MM.1S (cell line): ENCODE data around the gene DEDD2.

Source experiments
- EZH2 ChIP-seq: fragments of 300-600 bp; sonication (generic); optimal IDR thresholded peaks from 2 replicates; pipeline ENCODE3; 2017; ENCODE audit warnings: low read depth, mild to moderate bottlenecking, antibody characterized with exemption, low read length, mixed read lengths
- EZH2phosphoT487 ChIP-seq: fragments of 300-600 bp; sonication (generic); IDR thresholded peaks from 2 replicates; pipeline ENCODE4 v1.6.1; 2018; ENCODE audit warnings: antibody characterized with exemption, low read length
- TF ChIP-seq, protein P1 (sequence below): fragments of 300-600 bp; sonication (generic); IDR thresholded peaks from 2 replicates; pipeline ENCODE4 v1.5.1; 2016; ENCODE audit warnings: antibody characterized with exemption, low read length, mixed read lengths

DNA sequence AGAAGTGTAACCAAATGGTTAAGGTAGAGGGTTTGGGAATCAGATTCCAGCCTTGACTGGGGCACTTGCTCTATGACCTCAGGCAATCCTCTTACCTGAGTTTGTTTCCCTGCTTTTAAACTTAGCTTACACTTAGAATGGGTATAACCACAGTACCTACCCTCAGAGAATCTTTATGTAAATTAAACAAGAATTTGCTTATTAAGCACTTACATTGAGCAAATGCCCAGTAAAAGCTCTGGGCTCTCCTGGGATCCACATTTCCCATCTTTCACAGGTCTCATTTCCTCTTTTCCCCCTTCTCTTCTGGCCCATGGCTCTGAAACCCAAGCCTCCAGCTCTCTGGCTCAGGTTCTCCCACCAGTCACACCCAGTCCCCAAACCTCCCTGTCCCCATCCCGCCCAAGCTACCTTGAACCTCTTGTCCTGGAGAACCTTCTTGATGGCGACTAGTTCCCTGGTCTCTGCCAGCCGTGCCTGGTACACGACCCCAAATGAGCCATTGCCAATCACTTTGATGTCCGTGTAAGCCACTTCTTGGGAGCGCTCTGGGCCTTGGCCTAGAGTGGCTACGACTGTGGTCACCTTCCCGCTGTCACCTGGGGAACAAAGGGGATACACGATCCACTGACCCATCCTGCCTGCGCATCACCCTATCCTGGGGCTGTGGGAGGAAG lies 22.2 kb upstream of the DEDD2 start:
- TF ChIP-seq, protein P1, sequence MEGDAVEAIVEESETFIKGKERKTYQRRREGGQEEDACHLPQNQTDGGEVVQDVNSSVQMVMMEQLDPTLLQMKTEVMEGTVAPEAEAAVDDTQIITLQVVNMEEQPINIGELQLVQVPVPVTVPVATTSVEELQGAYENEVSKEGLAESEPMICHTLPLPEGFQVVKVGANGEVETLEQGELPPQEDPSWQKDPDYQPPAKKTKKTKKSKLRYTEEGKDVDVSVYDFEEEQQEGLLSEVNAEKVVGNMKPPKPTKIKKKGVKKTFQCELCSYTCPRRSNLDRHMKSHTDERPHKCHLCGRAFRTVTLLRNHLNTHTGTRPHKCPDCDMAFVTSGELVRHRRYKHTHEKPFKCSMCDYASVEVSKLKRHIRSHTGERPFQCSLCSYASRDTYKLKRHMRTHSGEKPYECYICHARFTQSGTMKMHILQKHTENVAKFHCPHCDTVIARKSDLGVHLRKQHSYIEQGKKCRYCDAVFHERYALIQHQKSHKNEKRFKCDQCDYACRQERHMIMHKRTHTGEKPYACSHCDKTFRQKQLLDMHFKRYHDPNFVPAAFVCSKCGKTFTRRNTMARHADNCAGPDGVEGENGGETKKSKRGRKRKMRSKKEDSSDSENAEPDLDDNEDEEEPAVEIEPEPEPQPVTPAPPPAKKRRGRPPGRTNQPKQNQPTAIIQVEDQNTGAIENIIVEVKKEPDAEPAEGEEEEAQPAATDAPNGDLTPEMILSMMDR = no peak
- TF ChIP-seq EZH2 = no peak
- no peak for TF ChIP-seq EZH2phosphoT487
